CD8-positive, alpha-beta memory T cell (primary cell): ENCODE results near the gene NTRK2. TPM values are rescaled to one million over a fixed set of nuclear protein-coding genes. Genes with fewer than 3 reads are reported as not detected.

Experiments used
- CTCF ChIA-PET: fragments of 350-600 bp; sonication (Branson Sonifier 250); formaldehyde crosslinking; loops from one replicate; lab custom pipeline; 2021; ENCODE audit warnings: antibody characterized with exemption; lab: Charles Lee
- POLR2A ChIA-PET: fragments of 350-600 bp; sonication (Branson Sonifier 250); formaldehyde crosslinking; loops from one replicate; lab custom pipeline; 2021; ENCODE audit warnings: antibody characterized with exemption; lab: Charles Lee
- DNase-seq, 5 donors: peaks; one replicate each; pipeline versions ENCODE4 v3.0.0 to v3.0.0-alpha.2; 2020 to 2022; ENCODE audit warnings: mixed read lengths in 1 of 5
- H3K27ac ChIP-seq: one replicate; pipeline ENCODE4 v1.7.0; 2013; ENCODE audit warnings: low read depth, mild to moderate bottlenecking, low read length, moderate library complexity
- H3K27me3 ChIP-seq: 2 replicates; pipeline ENCODE4 v1.7.0; 2013; ENCODE audit warnings: low read length, mild to moderate bottlenecking; ENCODE audit not compliant: insufficient read depth, poor library complexity, severe bottlenecking
- H3K36me3 ChIP-seq: 2 replicates; pipeline ENCODE4 v1.7.0; 2013; ENCODE audit warnings: mild to moderate bottlenecking, low read length, moderate library complexity; ENCODE audit not compliant: insufficient read depth
- H3K4me1 ChIP-seq: 2 replicates; pipeline ENCODE4 v1.7.0; 2013; ENCODE audit warnings: mild to moderate bottlenecking, low read length, moderate library complexity; ENCODE audit not compliant: insufficient read depth
- H3K4me3 ChIP-seq: 2 replicates; pipeline ENCODE4 v1.7.0; 2013; ENCODE audit warnings: mild to moderate bottlenecking, low read length
- H3K9me3 ChIP-seq: 2 replicates; pipeline ENCODE4 v1.7.0; 2013; ENCODE audit warnings: mild to moderate bottlenecking, low read length
- H3K27ac Mint-ChIP-seq, 8 donors: one replicate each; pipeline ENCODE4 v1.8.0; 2020 to 2021; ENCODE audit warnings: mixed read lengths in 8 of 8, mild to moderate bottlenecking in 6 of 8, inconsistent platforms in 3 of 8, moderate library complexity in 3 of 8
- H3K27me3 Mint-ChIP-seq, 2 donors: one replicate each; pipeline ENCODE4 v1.8.0; 2020 to 2021; ENCODE audit warnings: mixed read lengths in 2 of 2, mild to moderate bottlenecking in 1 of 2, moderate library complexity in 1 of 2
- H3K36me3 Mint-ChIP-seq, 3 donors: one replicate each; pipeline ENCODE4 v1.8.0; 2020 to 2021; ENCODE audit warnings: mixed read lengths in 3 of 3, inconsistent platforms in 1 of 3, mild to moderate bottlenecking in 1 of 3
- H3K4me1 Mint-ChIP-seq, 3 donors: one replicate each; pipeline ENCODE4 v1.8.0; 2020 to 2021; ENCODE audit warnings: mixed read lengths in 3 of 3, inconsistent platforms in 1 of 3, mild to moderate bottlenecking in 1 of 3
- H3K4me3 Mint-ChIP-seq, 7 donors: one replicate each; pipeline ENCODE4 v1.8.0; 2020 to 2021; ENCODE audit warnings: mixed read lengths in 7 of 7, mild to moderate bottlenecking in 6 of 7, moderate library complexity in 4 of 7, inconsistent platforms in 2 of 7
- H3K9me3 Mint-ChIP-seq, 5 donors: one replicate each; pipeline ENCODE4 v1.8.0; 2020 to 2022; ENCODE audit warnings: mixed read lengths in 5 of 5, mild to moderate bottlenecking in 3 of 5, moderate library complexity in 2 of 5, inconsistent platforms in 1 of 5
- polyA plus RNA-seq: library from polyadenylated mRNA; unstranded; fragments of 300-500 nt; fragmentation: Illumina TruSeq; gene quantifications from one replicate; pipeline ENCODE4 v1.2.3, GENCODE V29; 2021
- total RNA-seq, 2 experiments: library from RNA; stranded (reverse); gene quantifications; one replicate each; pipeline ENCODE4 v1.2.3, GENCODE V29; 2021

The NTRK2 gene
- total and polyA plus RNA-seq, 3 experiments from 2014 or later: 0.26 to 0.38 TPM; not detected in 1

DNA sequence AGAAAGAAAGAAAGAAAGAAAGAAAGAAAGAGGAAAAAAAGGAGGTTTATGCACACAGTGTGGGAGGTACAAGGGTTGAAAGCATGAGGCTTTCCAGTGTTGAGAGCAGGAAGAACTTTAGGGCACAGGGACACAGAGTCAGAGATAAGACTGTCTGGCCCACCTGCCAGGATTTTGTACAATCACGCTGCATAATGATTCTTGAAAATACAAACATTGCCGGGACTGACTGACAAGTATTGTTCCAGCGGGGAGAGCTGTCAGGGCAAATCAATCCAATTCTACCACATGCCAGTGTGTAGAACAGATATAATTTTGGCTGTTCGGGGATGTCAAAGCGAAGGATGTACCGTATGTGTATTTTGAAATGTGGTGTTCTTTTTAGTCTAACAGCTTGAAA is 254.7 kb downstream of the NTRK2 start:
- no peaks in the 10 kb centered on the region for H3K9me3 ChIP-seq
- H3K4me1 ChIP-seq: no peaks in the 10 kb centered on the region
- peaks cover 0 to 2% (median 0%) of the 10 kb centered on the region in 5 donors for H3K9me3 Mint-ChIP-seq
- ChIA-PET CTCF (no interaction called here), POLR2A (no interaction called here)
- no peaks in the 10 kb centered on the region for H3K36me3 Mint-ChIP-seq
- H3K27me3 Mint-ChIP-seq: peaks cover 1 to 2% of the 10 kb centered on the region in 2 donors
- H3K4me1 Mint-ChIP-seq: no peaks in the 10 kb centered on the region
- H3K27ac ChIP-seq: no peak overlapping the region
- H3K4me3 Mint-ChIP-seq: no peak overlapping the region
- no peaks in the 10 kb centered on the region for H3K36me3 ChIP-seq
- H3K4me3 ChIP-seq: no peak overlapping the region
- DNase-seq: no peak
- H3K27me3 ChIP-seq: no peaks in the 10 kb centered on the region
- no peak overlapping the region for H3K27ac Mint-ChIP-seq

DNA sequence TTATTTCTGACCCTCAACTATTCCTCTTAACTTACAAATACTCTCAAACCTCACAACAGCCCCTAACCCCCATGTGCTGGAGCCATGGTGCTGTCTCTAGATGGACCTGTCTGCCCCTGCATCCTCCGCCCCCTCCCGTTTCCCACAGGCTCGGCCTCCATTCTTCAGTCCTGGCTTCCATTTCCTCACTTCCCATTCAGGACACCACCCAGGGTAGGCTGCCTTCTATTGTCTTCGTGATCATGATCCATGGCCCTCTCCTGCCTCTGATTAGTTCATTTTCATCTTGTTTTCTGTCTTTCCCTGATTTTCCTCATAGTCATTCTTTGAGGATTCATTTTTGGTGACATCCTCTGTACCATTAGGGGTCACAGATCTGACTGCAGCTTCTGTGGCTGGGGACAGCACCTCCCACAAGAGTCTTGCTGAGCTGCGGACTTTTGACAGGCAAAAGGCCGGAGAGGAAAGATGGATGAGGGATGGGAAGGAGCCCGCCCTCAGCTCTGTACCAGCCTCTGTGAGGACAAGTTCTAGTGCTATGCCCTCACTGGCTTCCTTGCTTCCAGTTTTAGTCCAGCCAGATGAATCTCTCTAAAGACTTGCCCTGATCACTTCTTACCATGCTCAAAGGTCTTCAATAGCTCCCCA is 255.8 kb downstream of the NTRK2 start:
- H3K36me3 Mint-ChIP-seq: no peaks in the 10 kb centered on the region
- Histone ChIP-seq H3K27me3 (no peaks in the 10 kb centered on the region), H3K4me3 (no peak overlapping the region), H3K9me3 (no peaks in the 10 kb centered on the region), H3K27ac (no peak overlapping the region), H3K4me1 (no peaks in the 10 kb centered on the region), H3K36me3 (no peaks in the 10 kb centered on the region)
- H3K9me3 Mint-ChIP-seq: peaks cover 0 to 2% (median 0%) of the 10 kb centered on the region in 5 donors
- CTCF ChIA-PET: no interaction called here
- H3K4me3 Mint-ChIP-seq: no peak overlapping the region
- H3K4me1 Mint-ChIP-seq: no peaks in the 10 kb centered on the region
- H3K27ac Mint-ChIP-seq: no peak overlapping the region
- DNase-seq: no peak
- POLR2A ChIA-PET: no interaction called here
- peaks cover 2 to 5% of the 10 kb centered on the region in 2 donors for H3K27me3 Mint-ChIP-seq

DNA sequence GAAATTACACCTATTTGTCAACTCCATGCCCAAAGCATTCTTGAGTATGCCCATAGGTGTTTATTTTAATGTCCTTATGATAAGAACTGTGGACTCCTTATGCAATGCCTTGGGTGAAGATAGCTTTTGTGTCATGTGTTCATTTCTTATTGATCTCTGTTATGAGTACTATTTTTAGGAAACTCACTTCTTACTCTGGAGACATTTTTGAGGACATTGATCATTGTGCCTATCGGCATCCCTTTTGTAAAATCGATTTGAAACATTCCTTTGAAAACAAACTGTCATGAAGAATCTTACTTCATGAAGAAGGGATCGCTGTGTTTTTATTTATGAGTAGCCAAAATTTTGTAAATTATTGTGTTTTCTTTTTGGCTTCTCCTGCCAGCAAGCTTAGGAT is 257.3 kb downstream of the NTRK2 start:
- no peak overlapping the region for H3K27ac ChIP-seq
- CTCF ChIA-PET: no interaction called here
- no peaks in the 10 kb centered on the region for H3K4me1 ChIP-seq
- no peaks in the 10 kb centered on the region for H3K36me3 ChIP-seq
- H3K4me1 Mint-ChIP-seq: no peaks in the 10 kb centered on the region
- H3K27me3 ChIP-seq: no peaks in the 10 kb centered on the region
- DNase-seq: no peak
- H3K9me3 ChIP-seq: no peaks in the 10 kb centered on the region
- peaks cover 0 to 2% (median 0%) of the 10 kb centered on the region in 5 donors for H3K9me3 Mint-ChIP-seq
- H3K4me3 ChIP-seq: no peak overlapping the region
- no peak overlapping the region for H3K27ac Mint-ChIP-seq
- peaks cover 2 to 8% of the 10 kb centered on the region in 2 donors for H3K27me3 Mint-ChIP-seq
- no peak overlapping the region for H3K4me3 Mint-ChIP-seq
- H3K36me3 Mint-ChIP-seq: no peaks in the 10 kb centered on the region
- POLR2A ChIA-PET: no interaction called here

DNA sequence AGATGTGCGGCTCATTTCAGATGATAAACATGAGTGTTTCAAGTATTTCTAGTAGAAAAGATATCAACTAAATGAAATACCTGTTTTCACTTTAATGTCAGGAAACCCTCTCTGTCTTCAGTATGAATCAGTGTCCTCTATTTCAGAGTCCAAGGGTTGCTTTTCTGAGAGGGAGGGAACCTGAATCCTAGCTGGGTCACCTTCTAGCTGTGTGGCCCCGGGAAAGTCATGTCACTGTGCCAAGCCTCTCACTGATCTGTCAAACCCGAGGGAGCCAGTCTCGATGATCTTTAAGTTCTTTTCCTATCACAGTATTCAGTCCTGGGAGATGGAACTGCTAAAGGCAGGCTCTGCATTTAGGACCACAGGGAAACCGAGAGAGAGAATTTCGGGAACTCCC is 258.9 kb downstream of the NTRK2 start:
- Histone ChIP-seq H3K36me3 (no peaks in the 10 kb centered on the region), H3K4me3 (no peak overlapping the region), H3K4me1 (no peaks in the 10 kb centered on the region), H3K9me3 (no peaks in the 10 kb centered on the region), H3K27ac (no peak overlapping the region), H3K27me3 (no peaks in the 10 kb centered on the region)
- POLR2A ChIA-PET: no interaction called here
- CTCF ChIA-PET: no interaction called here
- H3K9me3 Mint-ChIP-seq: peaks cover 0 to 2% (median 0%) of the 10 kb centered on the region in 5 donors
- H3K27ac Mint-ChIP-seq: no peak overlapping the region
- H3K36me3 Mint-ChIP-seq: no peaks in the 10 kb centered on the region
- H3K4me1 Mint-ChIP-seq: no peaks in the 10 kb centered on the region
- H3K4me3 Mint-ChIP-seq: no peak overlapping the region
- H3K27me3 Mint-ChIP-seq: peaks cover 2 to 8% of the 10 kb centered on the region in 2 donors
- DNase-seq: no peak

DNA sequence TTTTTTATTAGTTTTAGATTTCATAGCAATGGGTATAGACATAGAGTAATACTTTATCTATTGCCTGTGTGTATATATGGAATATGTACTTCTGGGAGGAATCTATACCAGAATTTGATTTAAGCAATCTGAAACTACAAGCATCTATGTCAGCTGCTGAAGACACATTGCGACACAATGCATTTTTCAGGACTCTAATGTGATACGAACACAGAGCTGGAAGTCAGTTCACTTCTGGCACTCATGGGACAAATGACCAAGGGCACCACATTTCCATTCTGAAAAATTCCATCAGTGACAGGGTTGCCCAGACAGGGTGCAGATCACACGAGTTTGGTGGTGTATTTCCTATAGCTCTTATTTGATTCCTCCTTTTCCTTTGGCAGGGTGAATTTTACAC is 259.5 kb downstream of the NTRK2 start:
- no peak overlapping the region for H3K27ac ChIP-seq

DNA sequence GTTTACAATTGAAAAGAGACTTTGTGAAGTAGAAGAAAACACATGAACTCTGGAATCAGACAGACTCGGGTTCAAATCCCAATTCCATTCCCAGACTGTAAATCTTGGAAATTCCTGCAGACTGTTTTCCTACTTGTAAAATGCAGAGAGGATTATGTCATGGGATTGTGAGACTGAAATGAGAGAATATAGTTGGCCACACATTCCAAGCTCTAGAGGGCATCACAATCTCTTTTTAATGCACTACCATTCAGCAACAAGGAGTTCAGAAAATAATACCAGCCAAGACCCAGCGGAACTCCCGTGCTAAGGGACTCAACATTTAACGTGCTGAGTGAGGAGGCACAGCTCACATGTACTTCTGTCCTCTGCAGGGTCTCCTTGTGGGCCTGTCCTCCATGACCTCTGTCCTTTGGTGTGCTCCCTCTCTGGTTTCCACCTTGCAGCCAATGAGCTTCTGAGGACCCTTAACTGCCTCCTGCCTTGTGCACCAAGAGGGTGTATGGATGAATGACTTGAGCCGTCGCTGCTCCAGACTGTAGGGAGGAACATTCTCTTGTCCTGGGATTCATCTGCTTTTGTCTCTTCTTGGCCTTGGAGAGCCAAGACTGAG is 263.5 kb downstream of the NTRK2 start:
- Mint-ChIP-seq H3K36me3 (no peaks in the 10 kb centered on the region), H3K4me3 (no peak overlapping the region), H3K9me3 (no peaks in the 10 kb centered on the region), H3K27ac (no peak overlapping the region), H3K4me1 (no peaks in the 10 kb centered on the region), H3K27me3 (peaks cover 2 to 6% of the 10 kb centered on the region in 2 donors)
- CTCF ChIA-PET: no interaction called here
- no peak overlapping the region for H3K27ac ChIP-seq
- H3K27me3 ChIP-seq: no peaks in the 10 kb centered on the region
- no peaks in the 10 kb centered on the region for H3K36me3 ChIP-seq
- H3K4me1 ChIP-seq: no peaks in the 10 kb centered on the region
- no peak for DNase-seq
- POLR2A ChIA-PET: no interaction called here
- H3K4me3 ChIP-seq: no peak overlapping the region
- H3K9me3 ChIP-seq: no peaks in the 10 kb centered on the region

More for the DNA sequence above, 259.5 kb downstream of the NTRK2 start:
- H3K27ac Mint-ChIP-seq: no peak overlapping the region
- peaks cover 0 to under 1% (median 0%) of the 10 kb centered on the region in 5 donors for H3K9me3 Mint-ChIP-seq
- Histone ChIP-seq H3K27me3 (no peaks in the 10 kb centered on the region), H3K9me3 (no peaks in the 10 kb centered on the region), H3K4me3 (no peak overlapping the region), H3K4me1 (no peaks in the 10 kb centered on the region), H3K36me3 (no peaks in the 10 kb centered on the region)
- DNase-seq: no peak
- peaks cover 2 to 6% of the 10 kb centered on the region in 2 donors for H3K27me3 Mint-ChIP-seq
- POLR2A ChIA-PET: no interaction called here
- no peak overlapping the region for H3K4me3 Mint-ChIP-seq
- CTCF ChIA-PET: no interaction called here
- no peaks in the 10 kb centered on the region for H3K36me3 Mint-ChIP-seq
- H3K4me1 Mint-ChIP-seq: no peaks in the 10 kb centered on the region

DNA sequence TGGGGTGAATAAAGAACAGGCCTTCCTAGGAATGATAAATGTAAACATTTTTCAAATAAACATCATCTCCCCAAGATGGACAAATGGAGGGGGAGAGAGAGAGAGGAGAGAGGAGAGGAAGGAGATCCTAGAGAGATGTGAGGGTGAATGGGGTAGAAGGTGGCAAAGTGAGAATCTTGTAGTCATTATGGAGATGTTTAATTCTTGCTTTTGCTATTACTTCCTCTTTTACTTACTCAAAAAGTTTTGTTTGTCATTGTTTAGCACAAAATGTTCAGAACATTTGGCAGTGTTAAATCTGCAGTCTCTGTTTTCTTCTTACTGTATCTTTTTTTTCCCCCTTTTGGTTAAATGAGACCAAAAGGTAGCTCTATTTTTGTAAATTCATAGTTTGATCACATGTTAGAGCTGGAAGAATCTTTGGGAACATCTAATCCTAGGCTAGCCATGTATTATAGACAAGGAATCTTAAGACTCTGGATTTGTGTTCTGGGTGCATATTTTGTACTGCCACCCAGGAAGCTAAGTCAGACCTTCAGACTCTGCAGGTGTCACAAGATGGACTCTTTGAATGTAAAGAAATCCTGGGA is 266.1 kb downstream of the NTRK2 start:
- H3K27ac ChIP-seq: no peak overlapping the region
- no peak overlapping the region for H3K27ac Mint-ChIP-seq
- H3K9me3 Mint-ChIP-seq: no peaks in the 10 kb centered on the region
- no peaks in the 10 kb centered on the region for H3K4me1 ChIP-seq
- H3K36me3 Mint-ChIP-seq: no peaks in the 10 kb centered on the region
- no peaks in the 10 kb centered on the region for H3K9me3 ChIP-seq
- H3K4me3 Mint-ChIP-seq: no peak overlapping the region
- ChIA-PET POLR2A (no interaction called here), CTCF (no interaction called here)
- H3K36me3 ChIP-seq: no peaks in the 10 kb centered on the region
- H3K4me1 Mint-ChIP-seq: no peaks in the 10 kb centered on the region
- H3K27me3 Mint-ChIP-seq: peaks cover 0 to under 1% of the 10 kb centered on the region in 2 donors
- no peak overlapping the region for H3K4me3 ChIP-seq
- no peaks in the 10 kb centered on the region for H3K27me3 ChIP-seq
- DNase-seq: no peak

DNA sequence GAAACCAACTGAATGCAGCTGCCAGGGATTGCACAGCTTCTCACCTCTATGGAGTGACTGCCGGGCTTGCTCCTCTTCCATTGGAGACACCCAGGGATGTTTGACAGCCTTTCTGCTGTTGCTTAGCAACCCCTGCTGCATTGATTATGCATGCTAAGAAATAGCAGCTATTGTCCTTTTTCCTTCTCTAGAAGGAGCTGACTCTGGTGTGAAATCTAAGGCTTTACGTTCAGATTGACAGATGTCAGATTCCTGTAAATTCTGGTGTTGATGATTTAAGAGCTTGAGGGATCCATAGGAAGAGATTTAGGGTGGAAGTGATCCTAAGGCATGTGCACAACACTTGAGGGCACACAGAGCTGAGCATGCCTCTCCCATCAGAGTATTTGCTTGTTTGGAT is 267.7 kb downstream of the NTRK2 start:
- ChIA-PET POLR2A (no interaction called here), CTCF (no interaction called here)
- no peaks in the 10 kb centered on the region for H3K27me3 ChIP-seq
- no peak overlapping the region for H3K4me3 ChIP-seq
- H3K4me1 ChIP-seq: no peaks in the 10 kb centered on the region
- no peaks in the 10 kb centered on the region for H3K27me3 Mint-ChIP-seq
- no peak overlapping the region for H3K27ac Mint-ChIP-seq
- no peak overlapping the region for H3K27ac ChIP-seq
- no peaks in the 10 kb centered on the region for H3K36me3 Mint-ChIP-seq
- H3K9me3 Mint-ChIP-seq: no peaks in the 10 kb centered on the region
- DNase-seq: no peak
- no peaks in the 10 kb centered on the region for H3K9me3 ChIP-seq
- no peaks in the 10 kb centered on the region for H3K4me1 Mint-ChIP-seq
- no peak overlapping the region for H3K4me3 Mint-ChIP-seq
- H3K36me3 ChIP-seq: no peaks in the 10 kb centered on the region
